Measurements from ENCODE around the gene TCTN2.

The TCTN2 gene

GRCh38 chr12:123686636-123687190 is 15.8 kb downstream of the TCTN2 start:
- no peak for DNase-seq (ENCODE audit: low read depth)

GRCh38 chr12:123690191-123690840 is 19.4 kb downstream of the TCTN2 start:
- DNase-seq (ENCODE audit: low read depth): no peak

- DNase-seq (ENCODE audit: low read depth): no peak
Measured at GRCh38 chr12:123696207-123696606, 25.3 kb downstream of the TCTN2 start.

- DNase-seq (ENCODE audit: low read depth): no peak
Measured at GRCh38 chr12:123696646-123697045, 25.7 kb downstream of the TCTN2 start.

GRCh38 chr12:123705935-123706334 is 35.0 kb downstream of the TCTN2 start:
- DNase-seq (ENCODE audit: low read depth): no peak

GRCh38 chr12:123707466-123707865 is 36.6 kb downstream of the TCTN2 start:
- DNase-seq (ENCODE audit: low read depth): no peak

GRCh38 chr12:123712780-123713319 is 41.9 kb downstream of the TCTN2 start:
- no peak for DNase-seq (ENCODE audit: low read depth)

GRCh38 chr12:123713398-123713797 is 42.5 kb downstream of the TCTN2 start:
- no peak for DNase-seq (ENCODE audit: low read depth)

GRCh38 chr12:123713823-123714585 is 43.1 kb downstream of the TCTN2 start:
- DNase-seq (ENCODE audit: low read depth): no peak

- DNase-seq (ENCODE audit: low read depth): no peak
Measured at GRCh38 chr12:123715195-123715594, 44.3 kb downstream of the TCTN2 start.

- DNase-seq (ENCODE audit: low read depth): no peak
Measured at GRCh38 chr12:123717350-123717749, 46.4 kb downstream of the TCTN2 start.

- DNase-seq (ENCODE audit: low read depth): no peak
Measured at GRCh38 chr12:123720141-123720814, 49.4 kb downstream of the TCTN2 start.

GRCh38 chr12:123721245-123721644 is 50.3 kb downstream of the TCTN2 start:
- no peak for DNase-seq (ENCODE audit: low read depth)

- no peak for DNase-seq (ENCODE audit: low read depth)
Measured at GRCh38 chr12:123723011-123723410, 52.1 kb downstream of the TCTN2 start.

GRCh38 chr12:123723765-123724164 is 52.9 kb downstream of the TCTN2 start:
- DNase-seq (ENCODE audit: low read depth): no peak

GRCh38 chr12:123726244-123726643 is 55.3 kb downstream of the TCTN2 start:
- no peak for DNase-seq (ENCODE audit: low read depth)

GRCh38 chr12:123726962-123727361 is 56.0 kb downstream of the TCTN2 start:
- DNase-seq (ENCODE audit: low read depth): no peak

GRCh38 chr12:123727878-123728277 is 57.0 kb downstream of the TCTN2 start:
- DNase-seq (ENCODE audit: low read depth): no peak

- DNase-seq (ENCODE audit: low read depth): no peak
Measured at GRCh38 chr12:123731596-123731995, 60.7 kb downstream of the TCTN2 start.

GRCh38 chr12:123732251-123732650 is 61.3 kb downstream of the TCTN2 start:
- no peak for DNase-seq (ENCODE audit: low read depth)

GRCh38 chr12:123733229-123733628 is 62.3 kb downstream of the TCTN2 start:
- no peak for DNase-seq (ENCODE audit: low read depth)

- DNase-seq (ENCODE audit: low read depth): no peak
Measured at GRCh38 chr12:123734268-123734667, 63.4 kb downstream of the TCTN2 start.
